HG02852 (cell line): Measurements from ENCODE around the gene ASXL2.

Experiments
- ATAC-seq: cut with Tn5 transposase; IDR thresholded peaks from one replicate; pipeline ENCODE4 v1.9.1; 2021; ENCODE audit warnings: mild to moderate bottlenecking, moderate library complexity; ENCODE audit not compliant: unreplicated experiment

ASXL2 gene

GRCh38 chr2:25808006-25808383 lies 70.3 kb downstream of the ASXL2 start:
- ATAC-seq: no peak

GRCh38 chr2:25806941-25807340 lies 71.3 kb downstream of the ASXL2 start:
- no peak for ATAC-seq

DNA sequence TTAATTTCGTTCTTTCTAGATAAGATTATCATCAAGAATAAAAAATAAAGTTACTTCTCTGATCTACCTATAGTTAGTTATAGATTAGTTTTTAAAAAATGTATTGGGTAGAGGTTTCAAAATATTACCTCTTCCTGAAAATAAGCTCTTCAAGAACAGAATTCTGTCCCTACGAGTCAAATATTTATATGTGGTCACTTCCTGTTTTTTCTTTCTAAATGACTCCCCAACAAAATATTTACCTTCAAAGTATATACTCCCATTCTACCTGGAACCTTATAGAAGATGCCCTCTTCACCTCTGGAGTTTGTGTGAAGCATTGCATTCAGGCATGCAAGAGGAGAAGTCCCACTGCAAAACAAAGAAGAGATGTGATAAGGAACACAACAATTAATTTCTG lies 72.3 kb downstream of the ASXL2 start:
- no peak for ATAC-seq

DNA sequence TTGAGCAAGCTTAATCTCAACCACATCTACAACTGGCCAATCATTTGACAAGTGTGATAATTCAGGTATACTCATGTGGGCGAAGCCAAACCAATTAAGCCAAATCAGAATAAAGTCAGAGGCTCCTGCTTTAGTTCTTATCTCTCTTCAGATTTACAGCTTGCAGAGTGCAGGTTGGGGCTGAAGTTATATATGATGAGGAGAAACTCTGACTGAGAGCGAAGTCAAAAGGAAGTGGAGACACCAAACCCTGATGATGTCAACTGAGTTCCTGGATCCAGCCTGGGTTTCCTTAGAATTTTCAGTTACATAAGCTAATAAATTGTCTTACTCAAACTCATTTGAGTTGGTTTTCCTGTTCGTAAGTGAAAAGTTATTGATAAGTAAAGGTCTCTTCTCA lies 73.9 kb downstream of the ASXL2 start:
- ATAC-seq: no peak

- ATAC-seq: no peak
Measured at GRCh38 chr2:25799301-25799700, 79.0 kb downstream of the ASXL2 start.

DNA sequence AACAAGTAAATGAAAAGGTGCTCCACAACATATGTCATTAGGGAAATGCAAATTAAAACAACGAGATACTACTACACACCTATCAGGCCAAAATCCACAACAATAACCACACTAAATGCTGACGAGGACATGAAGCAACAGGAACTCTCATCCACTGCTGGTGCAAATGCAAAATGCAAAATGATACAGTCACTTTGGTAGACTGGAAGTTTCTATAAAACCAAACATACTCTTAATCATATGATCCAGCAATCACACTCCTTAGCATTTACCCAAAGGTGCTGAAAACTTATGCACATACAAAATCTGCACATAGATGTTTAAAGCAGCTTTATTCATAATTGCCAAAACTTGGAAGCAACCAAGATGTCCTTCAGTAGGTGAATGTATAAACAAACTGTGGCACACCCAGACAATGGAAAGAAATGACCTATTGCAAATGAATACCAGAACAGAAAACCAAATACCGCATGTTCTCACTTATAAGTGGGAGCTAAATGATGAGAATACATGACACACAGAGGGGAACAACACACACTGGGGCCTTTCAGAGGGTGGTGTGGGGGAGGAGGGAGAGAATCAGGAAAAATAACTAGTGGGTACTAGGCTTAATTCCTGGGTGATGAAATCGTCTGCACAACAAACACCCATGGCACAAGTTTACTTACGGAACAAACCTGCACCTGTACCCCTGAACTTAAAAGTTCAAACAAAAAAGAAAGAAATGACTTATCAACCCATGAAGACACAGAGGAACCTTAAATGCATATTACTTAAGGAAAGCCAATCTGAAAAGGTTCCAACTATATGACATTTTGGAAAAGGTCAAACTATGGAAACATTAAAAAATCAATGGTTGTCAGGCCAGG lies 80.4 kb downstream of the ASXL2 start:
- ATAC-seq: no peak

- peak; percentile 64 for ATAC-seq
Measured at GRCh38 chr2:25794544-25795276, 83.6 kb downstream of the ASXL2 start.

DNA sequence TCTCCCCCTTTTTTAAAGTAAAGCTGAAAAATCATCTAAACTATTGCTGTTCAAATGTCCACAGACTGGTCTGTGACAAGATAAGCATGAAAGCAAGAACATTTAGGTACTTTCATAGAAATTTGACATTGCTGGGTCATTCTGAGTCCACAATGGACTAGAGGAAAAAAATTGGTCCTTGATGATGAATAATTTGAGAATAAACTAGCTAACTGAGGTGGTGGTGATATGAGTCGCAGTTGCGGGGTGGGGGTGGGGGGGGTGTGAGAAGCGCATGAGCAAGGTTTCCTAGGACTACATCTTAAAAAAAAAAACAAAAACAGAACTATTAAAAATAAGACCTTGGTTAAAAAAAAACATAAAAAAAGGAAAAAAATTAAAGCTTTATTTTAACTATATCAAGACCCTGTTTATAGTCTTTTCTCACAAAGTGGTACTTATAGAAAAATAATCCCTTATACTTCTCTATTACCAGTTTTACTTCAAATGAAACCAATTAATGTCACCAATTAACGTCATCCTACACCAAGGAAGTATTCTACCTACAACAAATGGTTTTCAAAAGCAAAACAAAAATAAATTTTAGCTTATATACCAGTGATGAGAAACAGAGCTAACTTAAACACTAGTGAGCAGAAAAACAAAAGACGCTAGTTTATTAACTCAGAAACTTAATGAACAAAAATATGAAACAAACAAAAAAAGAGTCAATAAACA lies 88.1 kb downstream of the ASXL2 start:
- ATAC-seq: no peak

- ATAC-seq: no peak
Measured at GRCh38 chr2:25788457-25788856, 89.8 kb downstream of the ASXL2 start.

- no peak for ATAC-seq
Measured at GRCh38 chr2:25787020-25787419, 91.3 kb downstream of the ASXL2 start.

DNA sequence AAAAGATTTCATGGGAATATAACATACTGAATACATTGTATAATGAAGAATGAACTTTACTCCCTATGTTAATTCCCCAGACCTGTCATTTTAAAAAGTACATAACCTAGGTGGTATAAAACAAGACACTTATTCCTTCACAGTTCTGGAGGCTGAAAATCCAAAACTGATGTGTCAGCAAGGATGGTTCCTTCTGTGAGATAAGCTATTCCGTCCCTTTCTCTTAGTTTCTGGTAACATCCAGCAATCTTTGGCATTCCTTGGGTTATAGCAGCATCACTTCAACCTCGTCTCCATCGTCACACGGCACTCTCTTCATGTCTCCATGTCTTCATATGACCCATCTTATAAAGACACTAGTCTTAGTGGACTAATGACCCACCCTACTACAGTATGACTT lies 93.9 kb downstream of the ASXL2 start:
- ATAC-seq: no peak

DNA sequence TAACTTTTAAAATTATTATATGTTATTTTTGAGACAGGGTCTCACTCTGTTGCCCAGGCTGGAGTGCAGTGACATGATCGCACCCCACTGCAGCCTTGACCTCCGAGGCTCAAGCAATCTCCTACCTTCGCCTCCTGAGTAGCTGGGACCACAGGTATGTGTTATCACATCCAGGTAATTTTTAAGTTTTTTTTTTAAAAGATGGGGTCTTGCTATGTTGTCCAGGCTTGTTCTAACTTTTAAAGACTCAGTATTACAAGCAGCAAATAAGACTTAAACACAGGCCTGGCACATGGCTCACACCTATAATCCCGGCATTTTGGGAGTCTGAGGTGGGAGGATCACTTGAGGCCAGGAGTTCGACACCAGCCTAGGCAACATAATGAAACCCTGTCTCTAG lies 101.2 kb downstream of the ASXL2 start:
- no peak for ATAC-seq

DNA sequence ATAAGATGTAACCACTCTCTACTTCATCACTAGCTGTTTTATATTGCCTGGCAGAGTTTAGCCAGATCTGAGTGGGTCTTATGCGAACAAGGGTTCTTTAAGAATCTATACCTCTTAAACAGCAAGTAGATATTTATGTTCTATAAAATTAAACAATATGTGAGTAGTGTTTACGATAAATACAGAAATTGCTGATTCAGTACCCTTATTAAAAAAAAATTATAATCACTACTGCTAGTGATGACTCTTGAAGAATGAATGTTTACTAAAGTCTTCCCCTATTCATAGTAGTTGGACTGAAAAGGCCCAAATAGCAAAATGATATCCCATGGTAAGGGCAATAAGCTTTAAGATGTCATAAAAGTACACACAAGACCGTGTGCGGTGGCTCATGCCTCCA lies 106.2 kb downstream of the ASXL2 start:
- ATAC-seq: no peak

GRCh38 chr2:25763575-25763974 lies 114.7 kb downstream of the ASXL2 start:
- ATAC-seq: no peak

GRCh38 chr2:25760297-25760696 lies 118.0 kb downstream of the ASXL2 start:
- no peak for ATAC-seq

DNA sequence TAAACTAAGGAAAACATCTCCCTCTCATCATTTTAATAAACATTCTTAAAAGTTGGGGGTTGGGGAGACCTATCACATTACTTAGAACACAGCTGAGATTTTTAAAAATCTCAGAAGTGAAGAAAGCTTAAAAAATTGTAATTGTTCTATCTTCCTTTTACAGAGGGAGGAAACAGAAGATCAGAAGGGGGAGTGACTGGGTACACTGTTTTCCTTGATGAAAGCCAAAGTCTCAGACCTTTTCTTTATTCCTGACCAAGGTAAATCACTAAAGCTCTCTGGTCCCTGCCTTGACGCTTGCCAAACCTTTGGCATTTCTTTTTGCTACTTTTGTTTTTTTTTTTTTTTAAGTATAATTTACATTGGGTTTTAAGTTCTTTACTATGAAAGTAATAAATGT lies 119.9 kb downstream of the ASXL2 start:
- ATAC-seq: no peak

GRCh38 chr2:25757906-25758305 lies 120.4 kb downstream of the ASXL2 start:
- no peak for ATAC-seq

GRCh38 chr2:25756536-25756935 lies 121.8 kb downstream of the ASXL2 start:
- ATAC-seq: no peak

GRCh38 chr2:25749676-25750075 lies 128.6 kb downstream of the ASXL2 start:
- no peak for ATAC-seq

- ATAC-seq: no peak
Measured at GRCh38 chr2:25744055-25744454, 134.2 kb downstream of the ASXL2 start.

DNA sequence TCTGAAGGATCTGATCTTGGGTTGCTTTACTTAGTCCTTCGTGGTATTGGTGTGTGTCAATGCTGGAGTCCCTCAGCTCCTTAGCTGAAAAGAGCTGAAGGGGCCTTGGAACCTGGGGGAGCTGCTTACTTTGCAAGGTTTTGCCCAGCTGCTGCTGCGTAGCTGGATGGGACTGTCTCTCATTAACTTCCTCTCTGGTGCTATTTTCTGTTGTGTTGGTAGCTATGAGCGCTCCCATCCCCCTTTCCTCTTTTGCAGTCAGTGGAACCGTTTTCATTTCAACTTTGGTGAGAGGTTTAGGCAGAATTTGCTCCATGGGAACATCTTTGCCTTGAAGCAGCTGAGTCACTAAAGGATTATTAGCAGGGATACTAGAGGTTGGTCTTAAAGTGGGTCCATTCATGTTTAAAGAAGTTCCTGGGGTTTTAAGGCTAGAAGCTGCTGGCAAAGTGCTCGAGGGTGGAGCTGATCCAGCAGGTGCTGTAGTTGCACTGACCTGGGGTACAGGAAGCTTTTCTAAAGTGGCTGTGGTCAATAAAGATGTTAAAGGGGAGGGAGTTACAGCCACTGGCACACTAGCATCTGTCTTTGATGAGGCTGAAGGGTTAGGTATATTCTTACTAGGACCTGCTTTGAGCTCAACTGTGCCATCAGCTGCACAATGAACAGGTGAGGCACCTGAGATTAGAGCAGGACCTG lies 135.0 kb downstream of the ASXL2 start:
- no peak for ATAC-seq
